Right kidney (tissue), 1 donor: ENCODE results near the gene CCDC13.

ENCODE experiments used
- DNase-seq: peaks from one replicate; pipeline ENCODE4 v3.0.0-alpha.2; 2016

CCDC13 gene

DNA sequence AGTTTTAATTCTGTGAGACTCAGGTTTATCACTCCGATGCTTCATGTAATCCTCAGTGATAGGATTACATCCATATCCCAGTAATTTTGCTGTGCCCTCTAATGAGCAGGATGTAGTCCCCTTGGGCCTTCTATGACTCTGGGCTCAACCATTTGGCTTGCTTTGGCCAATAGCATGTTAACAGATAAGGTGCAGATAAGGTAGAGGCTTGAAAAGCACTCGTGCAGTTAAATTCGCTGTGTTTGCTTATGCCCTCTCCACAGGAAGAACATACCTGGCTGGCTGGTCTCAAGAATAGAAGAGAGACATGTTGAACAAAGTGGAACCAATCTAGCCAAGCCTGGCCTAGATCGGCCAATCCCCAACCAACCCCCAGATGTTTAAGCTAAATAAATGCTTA, 20.1 kb downstream of the CCDC13 start:
- DNase-seq, result no peak

DNA sequence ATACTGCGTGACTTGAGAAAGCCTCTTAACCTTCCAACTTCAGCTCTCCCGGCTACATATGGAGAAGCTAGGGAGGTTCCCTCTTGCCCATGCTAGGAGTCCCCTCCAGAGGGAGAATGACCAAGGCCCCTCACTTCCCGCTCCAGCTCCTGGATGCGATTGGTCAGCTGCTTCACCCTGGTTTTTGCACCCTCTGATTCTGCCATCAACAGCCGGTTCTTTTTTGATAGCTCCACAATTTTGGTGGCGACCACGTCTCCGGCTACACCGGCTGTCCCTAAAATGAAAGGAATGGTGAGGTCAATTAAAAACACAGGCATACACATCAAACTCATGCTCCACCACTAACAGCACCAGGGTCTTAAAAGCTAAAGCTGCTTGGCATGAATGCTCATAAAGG, 20.6 kb downstream of the CCDC13 start:
- no peak for DNase-seq

DNA sequence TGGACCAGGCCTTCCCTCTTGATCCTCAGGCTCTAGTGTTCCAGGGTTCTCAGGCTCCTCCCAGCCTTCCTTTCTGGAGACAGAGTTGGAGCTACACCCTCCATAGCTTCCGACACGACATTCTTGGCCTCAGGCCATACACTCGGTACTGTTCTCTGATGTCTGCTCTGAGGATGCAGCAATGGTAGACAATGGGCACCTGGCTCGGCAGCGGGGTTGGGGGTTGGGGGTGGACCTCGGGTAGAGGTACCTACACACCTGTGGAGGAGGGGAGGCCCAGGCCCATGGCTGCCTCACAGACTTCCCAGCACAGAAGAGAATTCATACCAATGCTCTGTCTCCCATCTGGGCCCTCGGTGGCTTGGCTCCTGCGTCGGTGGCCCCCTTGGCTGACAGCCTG, 21.4 kb downstream of the CCDC13 start:
- DNase-seq, result no peak

DNA sequence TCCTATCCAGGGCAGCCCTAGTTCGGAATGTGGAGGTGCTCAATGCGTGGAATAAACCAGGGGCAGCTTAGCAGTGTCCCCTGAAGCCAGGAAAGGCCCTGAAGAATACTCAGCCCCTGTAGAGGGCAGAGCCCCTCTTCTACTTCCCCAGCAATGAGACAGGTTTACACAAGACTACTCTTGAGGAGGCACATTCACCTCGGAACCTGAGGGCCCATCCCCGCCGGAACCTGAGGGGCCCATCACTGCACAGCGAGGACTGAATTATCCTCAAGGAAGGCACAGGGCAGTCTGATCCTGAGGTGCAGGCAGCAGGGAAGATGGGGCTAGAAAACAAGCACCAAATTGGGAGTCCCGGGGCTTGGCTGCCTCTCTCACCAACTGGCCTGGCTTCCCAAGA, 22.2 kb downstream of the CCDC13 start:
- DNase-seq, result no peak

DNA sequence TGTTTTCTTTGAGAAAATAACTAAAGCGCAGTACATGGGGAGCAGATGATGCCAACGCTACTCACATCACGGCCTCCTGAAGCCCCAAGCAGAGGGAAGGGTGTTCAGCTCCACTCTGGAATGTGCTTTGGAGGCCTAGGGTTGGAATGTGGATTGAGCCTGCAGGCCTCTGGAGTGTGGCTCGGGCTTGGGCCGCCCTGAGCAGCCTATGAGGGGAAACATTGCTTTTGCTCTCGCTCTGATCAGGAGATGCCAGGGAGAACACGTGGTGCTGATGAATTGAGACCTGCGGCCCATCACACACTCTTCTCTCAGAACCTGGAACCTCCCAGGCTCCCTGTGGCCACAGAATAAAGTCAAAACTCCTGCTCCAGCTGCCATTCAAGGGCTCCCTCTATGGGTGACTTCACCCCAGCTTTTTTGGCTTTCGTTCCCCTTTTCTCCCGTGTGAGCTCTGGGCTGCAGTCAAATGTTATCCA, 23.3 kb downstream of the CCDC13 start:
- DNase-seq, result no peak

DNA sequence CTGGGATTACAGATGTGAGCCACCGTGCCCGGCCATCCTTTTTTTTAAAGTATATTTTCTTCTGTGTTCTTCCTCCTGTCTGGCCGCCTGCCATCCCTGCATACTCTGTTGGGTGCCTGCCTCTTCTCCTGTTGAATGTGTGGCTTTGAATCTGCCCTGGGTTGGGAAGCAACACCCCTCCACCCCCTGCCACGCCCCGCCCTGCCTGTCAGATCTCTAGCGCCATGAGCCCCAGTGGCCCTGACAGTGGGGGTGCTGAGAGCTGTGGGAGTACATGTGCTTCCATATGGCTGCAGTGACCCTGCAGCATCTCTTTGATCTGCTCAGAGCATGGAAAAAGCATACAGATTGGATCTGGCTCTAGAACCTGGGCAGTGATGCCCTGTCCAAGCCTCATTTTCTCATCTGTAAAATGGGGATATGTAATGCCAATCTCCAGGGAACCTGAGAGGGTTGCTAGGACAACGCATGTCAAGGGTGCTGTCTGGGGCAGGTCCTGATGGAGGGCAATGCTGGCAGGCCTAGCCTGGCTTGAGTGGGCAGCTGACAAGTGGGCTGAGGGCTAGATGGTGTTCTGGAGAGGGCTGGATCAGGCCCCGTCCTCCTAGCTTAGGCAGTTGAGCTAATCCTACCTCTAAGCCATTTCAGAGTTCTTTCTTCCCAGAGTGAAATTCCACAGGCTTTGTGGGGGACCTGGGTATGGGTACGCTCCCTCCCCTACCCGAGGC, 23.9 kb downstream of the CCDC13 start:
- DNase-seq, result no peak

DNA sequence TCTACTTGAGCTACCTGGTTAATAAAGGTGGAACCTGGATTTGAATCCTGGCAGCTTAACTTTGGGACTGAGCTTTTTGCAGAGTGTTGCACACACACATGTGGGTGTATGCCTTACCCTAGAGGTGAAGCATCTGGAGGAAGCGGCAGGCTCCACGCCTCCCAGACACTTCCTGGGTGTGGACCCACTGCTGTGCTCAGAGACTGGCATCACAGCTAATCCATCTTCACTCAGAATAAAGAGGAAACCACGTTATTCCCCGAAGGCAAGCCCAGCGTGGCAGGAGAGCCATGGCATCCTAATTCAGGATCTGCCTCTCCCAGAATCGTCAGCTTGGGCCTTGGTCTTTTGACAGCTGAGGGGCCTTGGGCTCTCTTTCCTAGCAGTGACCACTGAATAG, 25.5 kb downstream of the CCDC13 start:
- DNase-seq, result no peak

DNA sequence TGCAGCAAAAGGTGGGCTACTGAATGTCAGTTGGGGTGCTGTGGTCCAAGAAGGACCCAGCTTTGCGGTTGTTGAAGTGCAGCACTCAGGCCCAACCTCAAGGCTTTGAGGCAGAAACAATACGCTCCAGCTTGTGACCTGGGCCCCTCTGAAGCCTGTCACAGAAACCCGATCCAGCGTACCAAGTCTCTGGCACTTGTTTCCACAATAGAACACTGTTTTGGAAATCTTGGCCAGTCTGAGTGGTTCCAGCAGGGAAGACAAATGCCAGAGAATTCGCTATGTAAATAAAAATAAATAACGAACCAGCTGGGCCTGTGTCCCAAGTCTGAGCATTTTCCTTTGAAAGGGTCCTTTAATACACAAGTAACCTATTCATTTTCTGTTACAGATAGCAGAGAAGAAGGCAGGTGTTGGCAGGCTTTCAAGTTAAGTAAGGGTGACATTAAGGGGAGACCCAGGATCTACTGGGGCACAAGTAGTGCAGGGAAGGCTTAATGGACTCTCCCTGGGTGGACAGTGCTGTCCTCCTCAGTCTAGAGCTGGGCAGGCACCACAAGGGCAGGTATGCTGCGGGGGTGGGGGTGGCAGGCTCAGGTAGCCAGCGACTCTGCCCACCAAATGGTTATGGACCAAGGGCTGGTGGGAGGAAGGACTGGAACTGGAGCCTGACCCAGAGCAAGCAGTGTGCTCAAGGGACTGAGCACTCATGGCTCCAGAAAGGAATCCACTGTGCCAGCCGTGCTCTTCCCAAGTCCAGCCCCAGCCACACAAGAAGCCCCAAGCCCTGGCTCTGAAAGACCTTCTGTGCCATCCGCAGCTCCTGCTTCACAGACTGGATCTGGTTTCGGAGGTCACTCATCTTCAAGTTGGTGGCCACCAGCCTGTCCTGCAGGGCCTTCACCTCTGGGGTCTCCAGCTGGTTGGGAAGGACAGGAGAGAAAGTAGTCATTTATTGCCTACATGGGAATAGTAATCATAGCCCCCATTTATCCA, 26.3 kb downstream of the CCDC13 start:
- DNase-seq, result peak; percentile 25

DNA sequence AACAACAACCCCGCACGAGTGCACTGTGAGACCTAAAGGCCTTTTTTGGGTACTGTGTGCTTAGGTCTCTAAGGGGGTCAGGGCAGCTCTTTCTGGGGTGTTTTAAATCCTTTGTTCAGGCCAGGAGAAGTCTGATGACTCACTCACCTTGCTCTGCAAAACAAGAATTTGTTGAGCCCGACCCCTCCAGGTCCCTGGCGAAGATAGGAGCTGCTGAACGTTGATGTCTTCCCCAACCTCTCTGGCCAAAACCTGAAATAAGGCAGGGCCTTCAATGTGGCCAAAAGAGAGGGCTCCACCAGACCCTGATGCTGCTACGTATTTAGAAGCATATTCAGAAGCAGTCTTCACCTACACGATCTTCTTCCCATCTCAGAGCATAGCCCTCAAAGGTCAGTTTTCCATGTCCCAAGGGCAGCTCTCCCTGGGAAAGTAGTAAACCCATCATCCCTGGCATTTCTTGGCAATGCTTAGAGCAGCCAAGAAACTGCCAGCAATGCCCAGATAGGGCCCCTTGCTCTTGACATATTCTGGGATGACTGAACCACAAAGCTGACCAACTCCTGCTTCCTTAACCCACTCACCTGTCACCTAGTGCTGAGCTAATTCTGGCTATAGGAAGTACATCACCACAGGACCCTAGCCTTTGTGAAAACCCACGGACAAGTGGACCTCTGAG, 27.1 kb downstream of the CCDC13 start:
- peak; percentile 18 for DNase-seq

DNA sequence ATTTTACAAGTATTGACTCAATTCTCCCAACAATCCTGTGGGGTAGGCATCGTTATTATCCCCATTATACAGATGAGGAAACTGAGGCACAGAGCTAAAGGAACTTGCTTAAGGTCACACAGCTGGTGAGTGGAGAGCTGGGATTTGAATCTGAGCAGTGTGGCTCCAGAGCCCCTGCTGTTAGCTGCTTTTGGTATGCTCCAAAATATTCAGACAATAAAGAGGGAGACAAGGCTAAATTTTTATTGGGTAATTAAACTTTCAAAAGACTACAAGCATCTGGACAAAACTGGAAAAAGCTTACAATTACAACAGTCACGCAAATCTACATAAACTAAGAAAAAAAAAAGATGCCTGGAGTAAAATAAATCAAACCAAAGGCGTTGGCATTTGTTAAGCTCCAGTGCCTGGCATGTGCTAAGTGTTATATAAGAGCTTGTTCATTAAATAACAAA, 27.7 kb downstream of the CCDC13 start:
- DNase-seq, result no peak

DNA sequence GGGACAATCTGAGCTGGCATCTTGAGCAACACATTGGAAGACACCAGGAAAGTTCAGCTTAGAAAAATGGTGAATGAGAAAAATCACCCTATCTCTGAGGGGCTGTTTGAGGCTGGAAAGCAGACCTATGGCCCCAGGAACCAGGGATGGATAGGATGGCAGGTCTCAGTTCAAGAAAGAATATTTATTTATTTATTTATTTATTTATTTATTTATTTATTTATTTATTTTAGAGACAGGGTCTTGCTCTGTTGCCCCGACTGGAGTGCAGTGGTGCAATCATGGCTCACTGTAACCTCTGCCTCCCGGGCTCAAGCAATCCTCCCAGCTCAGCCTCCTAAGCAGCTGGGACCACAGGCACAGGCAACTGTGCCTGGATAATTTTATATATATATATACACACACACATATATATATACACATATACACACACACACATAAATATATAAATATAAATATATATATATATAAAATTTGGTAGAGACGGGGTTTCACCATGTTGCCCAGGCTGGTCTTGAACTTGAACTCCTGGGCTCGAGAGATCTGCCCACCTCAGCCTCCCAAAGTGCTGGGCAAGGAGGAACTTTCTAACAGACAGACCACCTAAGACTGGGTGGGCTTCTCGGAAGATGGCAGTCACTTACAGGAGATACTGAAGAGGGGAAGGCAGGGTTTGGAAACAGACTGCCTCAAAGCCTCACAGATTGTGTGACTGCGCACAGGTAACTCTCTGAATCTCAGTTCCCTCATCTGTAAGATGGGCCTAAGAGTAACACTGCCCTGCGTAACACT, 29.7 kb downstream of the CCDC13 start:
- no peak for DNase-seq

DNA sequence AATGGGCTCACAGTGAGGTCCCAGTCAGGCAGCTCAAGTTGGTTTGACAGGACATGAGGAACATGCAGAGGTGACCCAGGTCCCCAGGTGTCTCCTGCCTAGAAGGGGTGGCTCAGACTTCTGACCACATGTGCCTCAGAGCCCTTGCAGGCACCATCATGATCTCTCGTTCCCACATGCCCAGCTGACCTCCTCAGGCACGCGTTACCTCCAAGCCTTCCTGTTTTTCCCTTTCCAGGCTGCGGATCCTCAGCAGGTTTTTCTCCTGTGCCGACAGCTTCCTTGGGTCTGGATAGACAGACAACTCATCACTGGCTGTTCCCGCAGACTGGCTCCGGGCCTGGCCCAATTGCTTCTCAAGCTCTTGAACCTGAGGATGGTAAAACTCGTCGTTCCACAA, 30.4 kb downstream of the CCDC13 start:
- no peak for DNase-seq

DNA sequence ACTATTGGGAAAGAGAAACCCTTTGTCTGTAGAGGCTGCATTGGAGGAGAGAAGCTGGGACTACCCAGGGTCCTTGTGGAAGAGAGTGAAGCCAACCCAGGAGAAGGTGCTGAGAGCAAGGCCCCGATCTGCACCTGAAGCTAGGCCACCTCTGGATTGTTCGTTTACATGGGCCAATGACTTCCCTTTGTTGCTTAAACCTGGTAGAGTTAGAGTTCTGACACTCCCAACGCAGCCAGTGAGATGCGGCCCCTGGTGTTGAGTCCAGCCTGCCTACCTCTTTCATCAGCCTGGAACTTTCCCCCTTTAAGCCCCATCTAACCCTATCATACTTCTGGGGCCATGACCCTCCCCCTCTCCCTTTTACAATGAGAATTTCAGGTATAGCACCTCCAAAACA, 30.8 kb downstream of the CCDC13 start:
- DNase-seq, result no peak

DNA sequence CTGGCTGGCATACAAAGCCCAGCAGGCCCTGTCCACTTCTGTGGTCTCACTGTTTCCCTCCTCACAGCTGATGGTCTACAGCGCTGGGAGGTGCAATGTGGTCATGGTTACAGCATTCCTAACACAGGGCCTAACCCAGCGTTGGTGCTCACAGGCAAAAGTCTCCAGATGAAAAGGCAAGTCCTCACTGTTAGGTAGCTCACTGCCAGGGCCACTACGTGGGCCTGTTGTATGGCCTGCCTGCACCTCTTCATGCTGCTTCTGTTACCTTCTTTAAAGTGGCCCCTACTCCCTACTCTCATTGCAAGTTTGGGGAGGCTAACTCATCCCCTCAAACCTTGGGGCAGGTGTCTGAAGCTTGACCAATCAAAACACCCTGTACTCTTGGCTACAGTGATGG, 31.3 kb downstream of the CCDC13 start:
- DNase-seq, result no peak

DNA sequence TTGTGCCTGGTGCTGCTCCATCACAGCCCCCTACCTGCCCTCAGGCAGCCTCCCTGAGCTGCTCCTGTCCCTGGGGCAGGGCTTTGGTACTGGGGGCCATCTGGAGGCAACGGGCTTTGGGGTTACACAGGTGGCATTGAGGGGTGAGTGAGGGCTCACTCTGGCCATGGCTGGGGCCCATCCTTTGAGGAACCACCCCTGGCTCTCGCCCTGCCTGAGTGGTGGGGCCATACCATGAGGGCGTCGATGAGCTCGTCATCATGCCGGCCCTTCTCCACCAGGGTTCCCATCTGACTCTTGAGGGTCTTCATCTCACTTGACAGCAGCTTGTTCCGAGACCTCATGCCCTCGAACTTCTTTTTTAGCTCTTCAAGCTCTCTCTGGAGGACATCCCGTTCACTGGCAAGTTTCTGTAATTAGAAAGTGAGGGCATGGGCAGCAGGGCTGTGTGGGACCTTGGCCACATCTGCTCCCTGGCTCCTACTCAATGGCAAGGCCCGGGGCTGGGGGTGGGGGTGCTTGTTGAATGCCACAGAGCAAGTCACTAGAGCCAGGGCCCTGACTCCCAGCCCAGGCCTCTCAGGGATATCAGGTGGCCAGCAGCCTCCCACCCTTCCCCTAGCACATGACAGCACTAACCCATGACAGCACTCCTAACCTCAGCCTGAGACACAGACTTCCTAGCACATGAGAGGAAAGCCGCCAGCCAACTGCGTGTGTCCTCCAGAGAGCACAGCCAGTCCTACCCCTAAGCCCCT, 33.5 kb downstream of the CCDC13 start:
- peak; percentile 34 for DNase-seq

DNA sequence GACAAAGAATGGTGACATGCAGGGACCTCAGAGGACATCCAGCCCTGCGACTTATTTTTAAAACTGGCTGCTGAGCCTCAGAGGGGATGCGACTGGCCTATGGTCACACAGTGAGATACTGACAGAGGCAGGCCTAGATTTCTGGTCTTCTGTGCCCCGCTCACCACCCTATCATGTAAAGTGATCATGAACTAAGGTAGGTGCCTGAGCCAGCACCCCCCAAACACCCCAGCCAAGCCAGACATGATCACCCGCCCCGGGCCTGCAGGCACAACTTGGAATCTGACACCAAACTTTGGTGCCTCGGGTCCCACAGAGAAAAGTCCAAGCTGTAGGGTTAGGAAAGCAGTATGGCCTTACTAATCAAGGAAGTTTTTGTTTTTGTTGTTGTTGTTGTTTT, 36.5 kb downstream of the CCDC13 start:
- no peak for DNase-seq

DNA sequence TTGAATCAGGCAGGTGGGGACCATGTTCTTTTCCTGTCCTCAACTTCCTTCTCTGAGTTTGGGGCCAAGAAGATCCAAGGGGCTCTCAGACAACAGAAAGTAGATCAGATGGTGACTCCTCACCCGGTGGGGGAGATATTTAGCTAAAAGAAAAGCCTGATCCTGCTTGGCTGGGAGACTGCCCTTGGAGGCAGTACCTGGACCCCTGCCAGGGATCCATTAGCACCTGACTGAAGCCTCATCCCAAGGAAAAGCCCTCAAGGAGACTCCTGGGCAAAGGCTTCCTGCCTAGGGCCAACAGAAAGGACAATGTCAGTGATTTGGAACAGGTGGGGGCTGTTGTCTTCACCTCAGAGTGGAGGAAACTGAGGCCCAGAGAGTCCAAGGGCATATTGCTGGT, 37.0 kb downstream of the CCDC13 start:
- no peak for DNase-seq

DNA sequence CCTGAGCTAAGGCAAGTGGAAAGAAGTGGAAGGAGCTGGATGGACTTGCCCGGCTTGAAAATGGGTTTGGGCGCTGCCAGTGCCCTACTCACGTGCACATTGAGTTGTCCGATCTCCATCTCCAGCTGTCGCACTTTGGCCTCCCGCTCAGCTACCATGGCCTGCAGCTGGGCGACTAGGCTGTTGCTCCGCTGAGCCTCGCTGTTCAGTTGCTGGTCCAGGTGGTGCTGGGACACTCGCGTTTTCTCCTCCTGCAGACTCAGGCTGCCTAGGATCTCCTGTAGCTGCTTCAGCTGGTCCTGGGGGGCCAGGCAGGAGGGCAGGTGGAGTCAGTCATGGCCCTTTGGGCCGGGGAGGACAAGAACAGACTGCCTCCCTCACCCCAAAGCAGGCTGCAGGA, 37.4 kb downstream of the CCDC13 start:
- DNase-seq, result no peak

DNA sequence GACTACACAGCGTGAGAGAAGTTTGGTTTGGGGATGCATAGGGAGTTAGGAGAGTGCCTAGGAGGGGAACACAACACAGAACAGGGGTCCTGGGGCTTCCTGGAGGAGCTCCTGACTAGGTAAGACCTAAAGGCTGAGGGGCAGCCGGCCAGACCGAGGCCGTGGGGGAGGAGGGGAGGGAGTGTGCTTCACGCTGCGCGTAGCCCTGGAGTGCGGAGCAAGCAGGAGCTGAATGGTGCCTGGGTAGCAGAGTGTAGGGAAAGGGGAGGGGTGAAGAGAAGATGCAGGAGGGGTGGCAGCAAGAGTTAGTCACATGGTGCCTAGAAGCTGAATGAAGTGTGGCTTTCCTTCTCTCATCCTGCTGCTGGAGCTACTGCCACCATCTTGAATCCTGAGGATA, 38.0 kb downstream of the CCDC13 start:
- no peak for DNase-seq

DNA sequence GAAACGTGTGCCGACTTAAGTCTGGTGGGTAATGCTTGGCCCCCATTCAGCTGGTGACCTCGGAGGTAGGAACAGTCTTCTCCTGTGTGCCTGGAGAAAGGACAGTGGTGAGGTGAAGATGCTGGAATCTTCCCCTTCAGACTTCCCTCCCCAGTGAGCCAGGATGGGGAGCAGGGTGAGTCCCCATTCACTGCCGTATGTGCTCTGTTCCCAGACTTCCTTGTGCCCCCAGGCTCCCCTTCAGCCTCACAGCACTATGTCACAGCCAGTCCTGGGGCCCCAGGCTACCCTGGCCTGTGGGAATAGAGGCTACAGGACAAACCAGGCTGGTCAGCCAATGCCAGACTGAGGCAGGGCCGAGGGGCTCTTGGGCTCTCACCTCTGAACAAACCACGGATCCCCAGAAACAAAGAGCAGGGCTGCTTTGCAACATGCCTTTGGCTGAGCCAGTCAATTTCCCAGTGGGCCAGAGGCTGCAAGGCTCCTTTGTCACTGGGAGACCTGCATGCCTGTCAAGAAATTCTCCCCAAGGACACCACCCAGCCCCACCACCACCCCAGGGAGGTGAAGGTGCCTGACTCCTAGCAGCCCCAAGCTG, 38.7 kb downstream of the CCDC13 start:
- DNase-seq, result no peak
